Effector memory CD4-positive, alpha-beta T cell (primary cell): ENCODE data around the gene OSBPL5.

Experiments
- DNase-seq, 3 donors: peaks; one replicate each; pipeline ENCODE4 v3.0.0-alpha.2; 2020
- H3K27ac ChIP-seq: 2 replicates; pipeline ENCODE4 v1.7.0; 2013; ENCODE audit warnings: mild to moderate bottlenecking, low read length, moderate library complexity; ENCODE audit not compliant: insufficient read depth, poor library complexity, severe bottlenecking
- H3K27me3 ChIP-seq: replicated peaks from 2 replicates; pipeline ENCODE4 v1.7.0; 2013; ENCODE audit warnings: mild to moderate bottlenecking, low read length; ENCODE audit not compliant: insufficient read depth, control insufficient read depth, poor library complexity, severe bottlenecking
- H3K36me3 ChIP-seq: 2 replicates; pipeline ENCODE4 v1.7.0; 2013; ENCODE audit warnings: mild to moderate bottlenecking, low read length, moderate library complexity; ENCODE audit not compliant: control insufficient read depth, insufficient read depth
- H3K4me1 ChIP-seq: 2 replicates; pipeline ENCODE4 v1.7.0; 2013; ENCODE audit warnings: low read length, mild to moderate bottlenecking; ENCODE audit not compliant: control insufficient read depth, insufficient read depth, poor library complexity, severe bottlenecking
- H3K4me3 ChIP-seq: 2 replicates; pipeline ENCODE4 v1.7.0; 2013; ENCODE audit warnings: low read length, low read depth, mild to moderate bottlenecking; ENCODE audit not compliant: insufficient read depth, poor library complexity, severe bottlenecking
- H3K9me3 ChIP-seq: 2 replicates; pipeline ENCODE4 v1.7.0; 2013; ENCODE audit warnings: mild to moderate bottlenecking, low read length, moderate library complexity; ENCODE audit not compliant: control insufficient read depth

The OSBPL5 gene

DNA sequence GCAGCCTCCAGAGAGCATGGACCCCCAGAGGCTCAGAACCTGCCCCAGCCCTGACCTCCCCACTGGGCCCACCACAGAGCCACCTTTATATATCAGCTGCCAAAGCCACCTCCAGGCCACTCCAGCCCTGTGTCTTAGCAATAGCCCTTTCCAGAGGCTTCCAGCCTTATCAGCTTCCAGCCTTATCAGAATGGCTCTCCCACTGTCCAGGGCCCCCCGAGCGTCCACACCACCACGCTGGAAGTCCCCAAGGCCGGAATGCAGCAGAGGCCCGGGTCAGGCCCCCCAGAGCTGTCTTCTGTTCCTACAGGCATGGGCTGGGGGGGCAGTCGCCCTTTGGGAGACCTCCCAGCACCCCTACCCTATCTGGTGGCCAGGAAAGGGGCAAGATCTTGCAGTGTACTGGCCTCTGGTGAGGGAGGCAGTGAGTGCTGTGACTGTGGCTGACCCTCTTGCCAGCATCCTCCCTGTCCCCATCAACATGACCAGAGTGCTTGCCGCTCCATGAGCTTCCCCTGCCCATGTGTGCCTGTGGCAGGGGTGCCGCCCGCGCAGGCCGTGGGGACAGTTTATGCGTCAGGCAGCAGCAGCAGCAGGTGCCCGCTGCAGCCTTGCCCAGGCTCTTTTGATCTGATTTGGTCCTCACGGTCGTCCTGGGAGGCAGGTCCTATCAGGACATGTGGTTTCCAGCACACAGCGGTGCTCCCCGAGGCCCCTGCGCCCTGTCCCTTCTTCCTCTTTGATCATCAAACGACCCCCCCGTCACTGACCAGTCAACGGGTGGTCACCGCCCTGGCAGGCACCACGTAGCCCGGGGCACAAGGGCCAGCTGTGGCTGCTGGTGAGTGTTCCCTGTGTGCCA lies 15.9 kb downstream of the OSBPL5 start:
- DNase-seq = no peak
- no peak overlapping the region for H3K4me3 ChIP-seq
- H3K27me3 ChIP-seq = no peaks in the 10 kb centered on the region
- no peak overlapping the region for H3K27ac ChIP-seq
- no peaks in the 10 kb centered on the region for H3K36me3 ChIP-seq
- no peaks in the 10 kb centered on the region for H3K4me1 ChIP-seq
- H3K9me3 ChIP-seq = no peaks in the 10 kb centered on the region

DNA sequence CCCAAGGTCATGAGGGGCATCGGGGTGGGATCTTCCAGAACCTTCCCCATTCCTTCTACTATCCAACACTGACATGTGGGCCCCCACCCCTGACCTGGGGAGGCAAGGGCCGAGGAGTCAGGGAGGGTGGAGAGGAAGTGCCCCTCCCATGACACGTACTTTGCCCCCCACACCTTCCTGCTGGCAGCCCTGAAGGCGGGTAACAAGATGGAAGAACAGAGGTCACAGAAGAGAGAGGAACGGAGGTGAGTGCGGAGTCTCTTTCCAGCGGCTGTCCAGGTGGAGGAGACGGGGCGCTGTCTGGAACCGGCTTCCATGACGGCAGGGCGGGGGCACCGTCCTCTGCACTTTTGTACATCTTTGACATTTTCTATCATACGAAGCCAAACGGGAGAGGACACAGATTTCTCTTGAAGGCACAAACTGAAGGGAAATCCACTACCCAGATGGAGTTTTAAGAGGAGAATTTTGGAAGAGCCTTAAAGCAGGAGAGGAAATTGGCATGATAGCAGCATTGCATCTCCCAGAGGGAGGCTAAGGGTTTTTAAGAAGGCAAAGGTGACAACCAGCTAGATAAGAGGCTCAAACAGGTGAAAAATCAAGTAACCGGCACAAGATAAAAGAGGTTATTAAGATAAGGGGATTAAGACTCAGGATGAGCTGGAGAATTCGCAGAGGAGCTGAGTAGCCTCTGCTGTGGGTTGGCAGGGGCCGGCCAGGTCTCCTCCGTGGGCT lies 16.7 kb downstream of the OSBPL5 start:
- no peak overlapping the region for H3K27ac ChIP-seq
- DNase-seq = no peak
- H3K4me3 ChIP-seq = no peak overlapping the region
- H3K36me3 ChIP-seq = no peaks in the 10 kb centered on the region
- no peaks in the 10 kb centered on the region for H3K27me3 ChIP-seq
- no peaks in the 10 kb centered on the region for H3K4me1 ChIP-seq
- no peaks in the 10 kb centered on the region for H3K9me3 ChIP-seq

DNA sequence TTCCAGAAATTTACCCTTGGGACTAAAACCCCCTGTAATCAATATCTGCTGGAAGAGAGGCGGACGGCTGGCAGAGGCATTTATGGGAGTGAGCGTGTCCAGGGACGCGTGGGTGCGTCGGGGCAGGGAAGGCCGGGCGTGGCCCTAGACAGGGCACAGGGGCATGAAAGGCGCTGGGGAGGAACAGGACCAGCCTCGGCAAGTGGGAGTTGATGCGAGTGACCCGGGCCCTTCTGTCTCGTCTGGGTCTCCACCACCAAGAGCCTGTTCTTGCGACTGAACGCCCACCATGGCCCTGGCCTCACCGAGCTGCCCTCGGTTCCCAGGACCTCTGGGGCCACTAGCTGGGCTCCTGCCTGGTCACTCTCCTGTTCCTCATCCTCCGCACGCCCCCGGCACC lies 17.5 kb downstream of the OSBPL5 start:
- H3K4me3 ChIP-seq = no peak overlapping the region
- no peak overlapping the region for H3K27ac ChIP-seq
- H3K36me3 ChIP-seq = no peaks in the 10 kb centered on the region
- H3K4me1 ChIP-seq = no peaks in the 10 kb centered on the region
- H3K27me3 ChIP-seq = no peaks in the 10 kb centered on the region
- H3K9me3 ChIP-seq = no peaks in the 10 kb centered on the region
- no peak for DNase-seq

DNA sequence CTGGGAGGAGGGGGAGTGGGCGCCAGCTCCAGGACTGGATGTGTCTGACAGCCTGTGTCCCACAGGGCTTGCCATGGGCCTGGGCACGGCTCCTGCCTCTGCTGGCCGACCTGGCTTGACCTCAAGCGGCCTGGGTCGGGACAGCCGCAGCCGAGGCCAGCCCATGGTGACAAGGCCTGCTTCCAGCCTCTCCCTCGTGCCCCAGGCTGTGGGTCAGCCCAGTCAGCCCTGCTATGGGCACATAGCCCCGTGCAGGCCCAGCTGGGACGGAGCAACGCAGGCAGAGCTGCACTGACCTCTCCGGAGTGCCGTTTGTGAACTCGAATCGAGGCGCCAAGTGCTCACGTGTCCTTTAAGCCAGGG lies 17.9 kb downstream of the OSBPL5 start:
- no peaks in the 10 kb centered on the region for H3K27me3 ChIP-seq
- no peak overlapping the region for H3K27ac ChIP-seq
- H3K4me1 ChIP-seq = no peaks in the 10 kb centered on the region
- no peak for DNase-seq
- no peaks in the 10 kb centered on the region for H3K36me3 ChIP-seq
- no peak overlapping the region for H3K4me3 ChIP-seq
- no peaks in the 10 kb centered on the region for H3K9me3 ChIP-seq

GRCh38 chr11:3146612-3147256 lies 18.4 kb downstream of the OSBPL5 start:
- H3K4me1 ChIP-seq = no peaks in the 10 kb centered on the region
- H3K27me3 ChIP-seq = no peaks in the 10 kb centered on the region
- no peak for DNase-seq
- H3K9me3 ChIP-seq = no peaks in the 10 kb centered on the region
- H3K36me3 ChIP-seq = no peaks in the 10 kb centered on the region
- H3K4me3 ChIP-seq = no peak overlapping the region
- H3K27ac ChIP-seq = no peak overlapping the region

DNA sequence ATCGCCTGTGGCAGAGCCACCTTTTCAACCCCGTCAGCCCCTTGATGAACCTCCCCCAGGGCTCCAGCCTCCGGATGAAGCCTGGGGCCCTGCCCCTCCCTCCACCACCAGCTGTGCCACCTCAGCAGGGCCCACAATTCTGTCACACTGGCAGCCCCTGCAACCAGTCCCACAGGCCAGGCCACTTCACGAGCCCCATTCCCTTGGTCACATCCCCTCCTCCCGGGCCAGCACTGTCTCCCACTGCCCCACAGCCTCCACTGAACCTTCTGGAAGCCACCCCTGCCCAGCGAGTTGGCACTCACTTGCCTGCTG lies 19.9 kb downstream of the OSBPL5 start:
- H3K36me3 ChIP-seq = no peaks in the 10 kb centered on the region
- H3K4me1 ChIP-seq = no peaks in the 10 kb centered on the region
- no peak for DNase-seq

GRCh38 chr11:3144296-3145205 lies 20.6 kb downstream of the OSBPL5 start:
- Histone ChIP-seq H3K4me1 (no peaks in the 10 kb centered on the region), H3K27ac (no peak overlapping the region), H3K4me3 (no peak overlapping the region), H3K9me3 (no peaks in the 10 kb centered on the region), H3K27me3 (no peaks in the 10 kb centered on the region), H3K36me3 (no peaks in the 10 kb centered on the region)
- no peak for DNase-seq

More for the DNA sequence above, 19.9 kb downstream of the OSBPL5 start:
- H3K9me3 ChIP-seq = no peaks in the 10 kb centered on the region
- no peak overlapping the region for H3K27ac ChIP-seq
- no peaks in the 10 kb centered on the region for H3K27me3 ChIP-seq
- H3K4me3 ChIP-seq = no peak overlapping the region

- Histone ChIP-seq H3K27me3 (no peaks in the 10 kb centered on the region), H3K4me1 (no peaks in the 10 kb centered on the region), H3K9me3 (no peaks in the 10 kb centered on the region), H3K36me3 (no peaks in the 10 kb centered on the region), H3K27ac (no peak overlapping the region), H3K4me3 (no peak overlapping the region)
- no peak for DNase-seq
Observed at GRCh38 chr11:3143136-3143880, 21.8 kb downstream of the OSBPL5 start.

DNA sequence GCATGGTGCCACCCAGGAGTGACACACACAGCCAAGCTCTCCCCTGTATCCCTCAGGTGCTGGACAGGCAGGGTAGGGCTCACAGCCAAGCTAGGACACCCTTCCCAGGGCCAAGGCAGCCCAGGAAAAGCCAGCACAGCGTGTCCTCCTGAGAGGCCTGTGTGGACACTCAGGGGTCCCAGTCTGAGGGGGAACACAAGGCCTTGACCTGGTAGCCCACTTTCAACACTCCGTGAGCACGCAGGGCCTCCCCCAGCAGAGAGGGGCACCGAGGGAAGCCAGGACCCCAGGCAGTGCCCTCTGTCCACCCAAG lies 24.9 kb downstream of the OSBPL5 start:
- Histone ChIP-seq H3K9me3 (no peaks in the 10 kb centered on the region), H3K27ac (no peak overlapping the region), H3K36me3 (no peaks in the 10 kb centered on the region), H3K4me1 (no peaks in the 10 kb centered on the region), H3K27me3 (no peaks in the 10 kb centered on the region), H3K4me3 (no peak overlapping the region)
- no peak for DNase-seq
